ENCODE data around the gene MSL2.
A peak's percentile ranks its signal among the peaks of the same experiment; 100 is the strongest.
"Not testable (repeated sequence)": the region's sequence is repeated elsewhere in the genome, so short reads cannot be mapped to it uniquely, and the experiment has no call there.

The MSL2 gene

GRCh38 chr3:136197159-136197793, 1.1 kb upstream of the MSL2 start:
- DNase-seq (ENCODE audit: insufficient read length, low spot score) (no peak), FAIRE-seq (no peak)
- no peak for TF ChIP-seq POLR2A (IDR thresholded peaks at IDR 0.05; ENCODE audit: low read depth, low read length)

DNA sequence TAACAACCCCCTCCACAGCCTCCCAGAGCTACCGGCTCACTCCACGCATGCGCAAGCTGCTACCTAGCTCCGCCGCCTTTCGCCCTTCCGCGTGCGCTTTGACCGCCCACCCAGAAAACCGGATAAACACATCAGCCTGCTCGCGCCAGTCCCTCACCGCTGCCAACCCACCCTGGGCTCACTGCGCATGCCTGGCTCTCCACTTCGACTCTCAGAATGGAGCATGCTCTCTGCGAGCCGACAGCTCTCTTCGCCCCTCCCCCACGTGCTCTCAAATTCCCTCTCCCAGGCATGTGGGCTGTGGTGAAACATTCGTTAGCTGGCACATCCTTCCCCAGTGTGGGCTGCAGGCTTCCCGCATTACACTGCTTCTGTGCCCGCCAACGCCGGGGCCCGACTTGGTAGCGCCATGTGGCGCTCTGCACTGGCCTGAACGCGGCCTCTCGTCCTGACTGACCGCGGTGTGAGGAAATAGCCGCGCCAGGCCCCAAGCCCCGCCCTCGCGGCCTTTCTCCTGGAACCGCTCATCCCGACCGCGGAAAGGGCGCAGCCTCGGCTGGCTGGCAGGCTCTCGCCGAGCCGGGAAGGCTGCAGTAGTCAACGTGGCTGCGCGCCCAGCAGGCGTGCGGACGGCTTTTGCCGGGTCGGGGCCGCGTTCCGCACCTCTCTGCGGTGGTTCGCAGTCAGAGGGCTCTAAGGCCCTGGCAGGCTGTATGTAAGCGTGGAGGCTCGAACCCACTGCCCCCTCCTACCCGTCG, 445 bp upstream of the MSL2 start:
- FAIRE-seq (peak; percentile 91), DNase-seq (ENCODE audit: insufficient read length, low spot score) (peak; percentile 98)
- peak; percentile 92 for TF ChIP-seq POLR2A (IDR thresholded peaks at IDR 0.05; ENCODE audit: low read depth, low read length)

DNA sequence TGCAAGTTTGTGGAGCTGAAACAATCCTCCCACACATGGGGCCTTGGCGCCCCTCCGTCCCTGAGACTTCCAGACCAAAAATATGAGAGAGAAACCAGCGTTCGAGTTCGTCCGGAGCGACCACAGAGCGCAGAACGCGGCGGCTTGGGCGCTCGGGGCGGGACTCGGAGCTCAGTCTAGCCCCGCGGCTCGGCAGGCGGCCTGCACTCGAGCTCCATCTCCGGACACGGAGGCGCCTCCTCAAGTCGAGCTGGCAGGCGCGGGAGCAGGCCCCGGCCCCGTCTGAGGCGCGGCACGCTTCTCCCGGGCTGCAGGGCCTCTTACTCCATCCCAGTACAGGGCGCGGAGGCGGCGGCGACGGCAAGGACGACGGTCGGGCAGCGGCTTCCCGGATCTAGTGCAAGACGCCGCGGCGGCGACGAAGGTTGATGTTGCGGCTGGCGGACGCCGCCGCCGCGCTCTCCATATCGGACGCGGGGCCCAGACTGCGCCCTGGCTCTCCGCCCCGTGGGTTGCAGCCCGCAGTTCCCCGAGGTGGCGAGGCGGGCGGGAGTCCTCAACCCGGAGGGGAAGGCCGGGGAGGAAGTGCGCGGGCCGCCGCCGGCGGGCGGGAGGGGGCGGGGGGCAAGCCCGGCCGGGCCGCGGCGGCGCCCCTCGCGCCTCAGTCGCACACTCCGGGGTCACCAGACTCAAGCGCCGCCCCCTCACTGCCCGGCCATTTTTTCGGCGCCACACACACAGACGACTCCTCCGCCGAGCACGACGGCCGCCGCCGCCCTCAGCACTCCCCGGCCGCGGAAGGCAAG, 674 bp downstream of the MSL2 start:
- no peak for DNase-seq (ENCODE audit: insufficient read length, low spot score)
- no peak for TF ChIP-seq POLR2A (IDR thresholded peaks at IDR 0.05; ENCODE audit: low read depth, low read length)
- no peak for FAIRE-seq

GRCh38 chr3:136194409-136195257, 1.5 kb downstream of the MSL2 start:
- FAIRE-seq (no peak), DNase-seq (ENCODE audit: insufficient read length, low spot score) (no peak)
- TF ChIP-seq POLR2A (IDR thresholded peaks at IDR 0.05; ENCODE audit: low read depth, low read length), result no peak

GRCh38 chr3:136193278-136194054, 2.7 kb downstream of the MSL2 start:
- no peak for DNase-seq (ENCODE audit: insufficient read length, low spot score)
- no peak for TF ChIP-seq POLR2A (IDR thresholded peaks at IDR 0.05; ENCODE audit: low read depth, low read length)
- FAIRE-seq, result no peak

DNA sequence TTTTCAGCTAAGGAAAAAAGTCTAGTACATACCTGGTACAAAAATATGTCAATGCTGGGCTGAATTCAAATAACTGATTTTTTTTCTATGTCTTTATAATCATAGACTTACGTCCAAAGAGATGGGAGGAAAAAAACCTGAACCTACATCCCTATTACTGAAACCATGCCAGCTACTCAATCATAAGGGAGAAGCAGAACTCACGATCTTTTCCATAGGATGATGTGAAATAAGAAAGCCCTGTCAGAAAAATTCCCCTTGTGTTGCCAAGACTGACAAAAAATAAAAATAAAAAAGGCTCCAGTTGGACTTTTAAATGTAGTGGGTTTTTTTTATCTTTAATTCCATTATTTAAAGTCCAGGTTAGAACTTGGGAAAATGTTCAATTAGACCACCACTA, 3.3 kb downstream of the MSL2 start:
- no peak for FAIRE-seq
- no peak for TF ChIP-seq POLR2A (IDR thresholded peaks at IDR 0.05; ENCODE audit: low read depth, low read length)
- DNase-seq (ENCODE audit: insufficient read length, low spot score), result no peak

DNA sequence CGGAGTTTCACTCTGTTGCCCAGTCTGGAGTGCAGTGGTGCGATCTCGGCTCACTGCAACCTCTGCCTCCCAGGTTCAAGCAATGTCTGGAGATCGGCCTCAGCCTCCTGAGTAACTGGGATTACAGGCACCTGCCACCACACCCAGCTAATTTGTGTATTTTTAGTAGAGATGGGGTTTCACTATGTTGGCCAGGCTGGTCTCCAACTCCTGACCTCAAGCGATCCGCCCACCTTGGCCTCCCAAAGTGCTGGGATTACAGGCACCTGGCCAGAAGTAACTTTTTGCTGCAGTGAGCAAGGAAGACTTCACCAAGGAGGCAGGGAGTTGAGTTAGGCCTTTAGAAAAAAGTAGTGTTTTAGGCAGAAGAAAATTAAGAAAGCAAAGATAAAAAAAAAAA, 3.9 kb downstream of the MSL2 start:
- FAIRE-seq; DNase-seq (ENCODE audit: insufficient read length, low spot score): not testable (repeated sequence)

DNA sequence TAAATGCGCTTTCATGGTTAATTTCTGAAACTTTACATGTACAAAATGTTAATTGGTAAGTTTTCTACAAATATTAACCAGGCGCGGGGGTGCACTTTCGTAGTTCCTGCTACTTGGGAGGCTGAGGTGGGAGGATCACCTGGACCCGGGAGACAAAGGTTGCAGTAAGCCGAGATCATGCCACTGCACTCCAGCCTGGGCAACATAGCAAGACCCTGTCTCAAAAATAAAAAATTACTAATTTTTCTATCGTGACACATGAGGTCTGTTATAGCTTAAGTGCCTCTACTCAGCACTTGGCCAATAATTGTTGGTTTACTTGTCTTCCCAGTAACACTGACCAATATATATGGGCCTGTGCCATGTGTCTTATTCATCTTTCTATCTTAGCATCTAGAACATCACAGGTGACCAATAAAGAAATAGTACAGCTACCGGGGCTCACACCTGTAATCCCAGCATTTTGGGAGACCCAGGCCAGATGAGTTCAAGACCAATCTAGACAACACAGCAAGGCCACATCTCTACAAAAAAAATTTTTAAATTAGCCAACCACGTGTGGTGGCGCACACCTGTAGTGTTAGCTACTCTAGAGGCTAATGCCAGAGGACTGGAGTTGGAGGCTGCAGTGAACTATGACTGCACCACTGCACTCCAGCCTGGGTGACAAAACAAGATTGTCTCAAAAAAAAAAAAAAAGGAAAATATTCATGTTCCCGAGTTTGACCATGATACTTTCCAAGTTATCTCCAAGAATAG, 6.1 kb downstream of the MSL2 start:
- DNase-seq (ENCODE audit: insufficient read length, low spot score) (no peak), FAIRE-seq (no peak)
- no peak for TF ChIP-seq POLR2A (IDR thresholded peaks at IDR 0.05; ENCODE audit: low read depth, low read length)

DNA sequence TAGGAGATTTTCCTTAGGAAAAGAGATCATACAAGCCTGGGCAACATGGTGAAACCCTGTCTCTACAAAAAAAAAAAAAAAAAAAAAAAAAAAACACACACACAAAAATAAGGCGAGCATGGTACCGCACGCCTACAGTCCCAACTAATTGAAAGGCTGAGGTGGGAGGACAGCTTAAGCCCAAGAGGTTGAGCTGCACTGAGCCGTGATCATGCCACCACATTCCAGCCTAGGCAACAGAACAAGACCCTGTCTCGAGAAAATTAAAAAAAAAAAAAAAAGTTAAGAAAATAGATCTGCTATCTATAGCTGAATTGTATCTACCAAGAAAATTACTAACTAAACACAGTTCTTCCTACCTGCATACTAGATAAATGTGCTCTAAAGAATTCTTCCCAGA, 7.1 kb downstream of the MSL2 start:
- no peak for FAIRE-seq

GRCh38 chr3:136187868-136188267, 8.3 kb downstream of the MSL2 start:
- FAIRE-seq (no peak), DNase-seq (ENCODE audit: insufficient read length, low spot score) (no peak)
- no peak for TF ChIP-seq POLR2A (IDR thresholded peaks at IDR 0.05; ENCODE audit: low read depth, low read length)

More for the DNA sequence above, 7.1 kb downstream of the MSL2 start:
- TF ChIP-seq POLR2A (IDR thresholded peaks at IDR 0.05; ENCODE audit: low read depth, low read length), result no peak
- DNase-seq (ENCODE audit: insufficient read length, low spot score), result no peak

GRCh38 chr3:136186846-136187245, 9.3 kb downstream of the MSL2 start:
- TF ChIP-seq POLR2A (IDR thresholded peaks at IDR 0.05; ENCODE audit: low read depth, low read length), result no peak
- no peak for FAIRE-seq
- DNase-seq (ENCODE audit: insufficient read length, low spot score), result no peak

DNA sequence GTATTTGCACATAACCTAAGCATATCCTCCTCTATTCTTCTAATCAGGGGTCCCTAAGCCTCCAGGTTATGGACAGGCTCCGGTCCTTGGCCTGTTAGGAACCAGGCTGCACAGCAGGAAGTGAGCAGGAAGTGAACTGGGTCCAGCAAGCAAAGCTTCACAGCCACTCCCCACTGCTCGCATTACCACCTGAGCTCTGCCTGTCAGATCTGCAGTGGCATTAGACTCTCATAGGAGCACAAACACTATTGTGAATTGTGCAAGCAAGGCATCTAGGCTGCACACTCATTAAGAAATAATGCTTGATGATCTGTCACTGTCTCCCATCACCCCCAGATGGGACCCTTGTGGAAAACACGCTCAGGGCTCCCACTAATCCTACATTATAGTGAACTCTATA, 9.8 kb downstream of the MSL2 start:
- no peak for TF ChIP-seq POLR2A (IDR thresholded peaks at IDR 0.05; ENCODE audit: low read depth, low read length)
- DNase-seq (ENCODE audit: insufficient read length, low spot score) (no peak), FAIRE-seq (peak; percentile 55)

Measured in H54 (cell line).